ENCODE data around the gene MBNL2.

Gene MBNL2

GRCh38 chr13:97414392-97414791 lies 192.3 kb downstream of the MBNL2 start:
- DNase-seq (ENCODE audit: low read depth, low spot score), result no peak

DNA sequence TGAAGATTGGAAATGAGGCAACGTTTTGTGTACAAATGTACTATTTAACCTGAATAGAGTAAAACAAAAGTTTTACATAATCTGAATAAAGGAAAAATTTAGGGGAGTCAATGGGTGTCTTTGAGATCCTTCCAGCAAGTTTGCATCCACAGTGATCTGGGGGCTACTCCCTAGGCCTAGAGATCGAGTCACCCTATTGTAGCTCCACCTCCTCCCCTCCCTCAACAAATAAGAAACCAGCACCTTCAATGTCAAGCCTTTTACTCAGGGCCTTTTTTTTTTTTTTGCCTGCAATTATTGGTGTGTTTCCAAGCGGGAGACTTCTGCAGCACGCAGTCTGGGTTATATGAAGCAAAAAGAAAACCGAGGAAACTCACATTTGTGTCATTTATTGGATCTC lies 195.6 kb downstream of the MBNL2 start:
- no peak for DNase-seq (ENCODE audit: low read depth, low spot score)

DNA sequence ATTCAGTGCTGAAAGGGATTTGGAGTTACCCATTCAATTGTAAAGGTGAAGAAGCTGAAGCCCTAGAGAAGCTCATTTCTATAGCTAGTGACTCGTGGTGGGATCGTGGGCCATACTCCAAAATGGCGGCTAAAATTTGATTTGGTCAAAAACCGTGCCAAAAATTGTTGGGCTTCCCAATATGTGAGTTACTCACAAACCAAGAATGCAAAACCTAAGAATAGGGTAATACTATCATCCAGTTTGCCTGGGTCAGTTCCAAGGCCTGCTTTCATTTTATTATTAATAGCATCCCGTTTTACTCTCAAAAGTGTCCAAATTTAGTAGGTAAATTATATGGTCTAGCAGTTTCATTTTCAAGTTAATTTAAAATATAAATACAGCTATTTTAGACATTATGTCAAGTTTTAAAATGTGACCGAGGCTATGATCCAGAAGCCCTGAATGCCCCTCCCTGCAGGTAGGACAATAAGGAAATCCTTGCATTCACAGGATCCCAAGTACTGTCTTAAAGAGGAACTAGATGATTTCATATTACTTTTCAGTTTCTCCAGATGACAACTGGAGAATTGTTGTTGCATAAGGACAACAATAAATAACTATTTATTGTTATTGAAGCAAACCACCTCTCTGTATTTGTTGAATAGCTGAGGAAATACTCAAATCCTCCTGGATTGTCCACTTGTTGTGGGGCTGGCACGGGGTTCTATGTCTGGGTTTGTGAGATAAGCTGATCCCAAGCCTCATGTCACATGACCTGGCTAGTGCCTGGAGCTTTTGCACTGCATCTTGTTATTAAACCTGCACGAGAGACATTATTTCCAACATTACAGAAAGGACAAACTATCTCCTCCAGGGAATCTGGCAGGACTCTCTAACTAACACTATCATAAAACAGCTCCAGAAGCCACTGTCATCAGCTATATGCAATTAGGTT lies 200.3 kb downstream of the MBNL2 start:
- no peak for DNase-seq (ENCODE audit: low read depth, low spot score)

- no peak for DNase-seq (ENCODE audit: low read depth, low spot score)
Measured at GRCh38 chr13:97423300-97424045, 201.3 kb downstream of the MBNL2 start.

GRCh38 chr13:97425590-97425989 lies 203.5 kb downstream of the MBNL2 start:
- no peak for DNase-seq (ENCODE audit: low read depth, low spot score)

DNA sequence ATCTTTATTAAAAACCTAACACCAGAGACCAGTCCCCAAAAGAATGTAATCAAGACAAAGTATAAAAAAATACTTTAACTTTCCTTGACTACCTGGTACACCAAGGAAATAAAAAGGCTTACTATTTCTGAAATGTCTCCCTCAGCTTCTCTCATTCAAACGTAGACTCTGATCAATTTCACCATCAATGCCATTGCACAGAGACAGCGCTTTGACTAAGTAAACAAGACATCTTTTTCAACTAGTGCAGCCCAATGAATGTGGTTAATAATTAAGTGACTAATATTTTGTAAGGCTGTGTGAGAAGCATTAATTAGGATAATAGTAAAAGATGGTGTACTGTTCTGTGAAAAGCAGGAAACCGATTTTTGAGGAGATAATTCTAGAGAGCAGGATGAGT lies 204.6 kb downstream of the MBNL2 start:
- DNase-seq (ENCODE audit: low read depth, low spot score), result no peak

DNA sequence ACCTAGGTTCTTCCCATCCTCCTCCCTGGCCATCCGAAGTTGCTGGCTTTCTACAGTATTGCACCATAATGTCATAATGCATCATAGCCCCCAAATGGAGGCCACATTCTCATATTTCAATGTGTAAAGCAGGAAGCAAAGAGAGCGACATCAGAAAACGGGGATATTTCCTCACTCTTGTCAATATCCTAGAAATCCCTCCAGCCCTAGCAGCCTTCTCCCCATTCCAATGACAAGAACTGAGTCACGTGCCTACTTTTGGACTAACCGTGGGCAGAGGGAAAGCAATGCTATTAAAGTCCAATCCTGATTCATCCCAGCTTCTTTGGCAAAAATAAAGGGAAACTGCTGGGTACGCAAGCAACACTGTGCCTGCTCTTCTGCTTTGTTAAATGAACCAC lies 207.5 kb downstream of the MBNL2 start:
- no peak for DNase-seq (ENCODE audit: low read depth, low spot score)

GRCh38 chr13:97430296-97430695 lies 208.2 kb downstream of the MBNL2 start:
- DNase-seq (ENCODE audit: low read depth, low spot score), result no peak

DNA sequence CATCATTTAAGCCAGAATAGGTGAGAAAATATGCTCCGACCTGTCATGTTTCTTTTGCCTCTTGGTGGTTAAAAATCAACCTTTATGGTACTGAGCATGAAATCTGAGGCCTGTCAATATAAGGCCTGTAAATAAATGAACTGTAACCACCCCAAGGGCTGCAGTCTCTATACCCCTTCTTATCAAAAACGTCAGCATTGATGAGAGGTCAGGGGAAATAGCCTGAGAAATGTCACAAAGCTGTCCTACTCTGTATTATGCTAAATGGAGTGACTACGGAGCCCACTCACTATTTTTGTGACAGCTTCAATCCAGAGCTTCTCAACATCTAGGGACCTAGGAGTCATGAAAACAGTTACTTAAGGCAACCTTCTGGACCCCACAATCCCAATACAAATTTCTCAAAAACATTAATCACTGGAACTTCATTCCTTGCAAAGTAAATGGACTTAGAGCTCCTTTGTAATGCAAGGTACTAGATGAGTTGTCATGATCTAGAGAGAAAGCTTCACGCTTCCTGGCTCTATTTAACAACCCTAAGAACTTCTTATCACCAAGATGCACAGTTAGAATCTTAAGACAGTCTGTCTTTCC lies 209.1 kb downstream of the MBNL2 start:
- no peak for DNase-seq (ENCODE audit: low read depth, low spot score)

DNA sequence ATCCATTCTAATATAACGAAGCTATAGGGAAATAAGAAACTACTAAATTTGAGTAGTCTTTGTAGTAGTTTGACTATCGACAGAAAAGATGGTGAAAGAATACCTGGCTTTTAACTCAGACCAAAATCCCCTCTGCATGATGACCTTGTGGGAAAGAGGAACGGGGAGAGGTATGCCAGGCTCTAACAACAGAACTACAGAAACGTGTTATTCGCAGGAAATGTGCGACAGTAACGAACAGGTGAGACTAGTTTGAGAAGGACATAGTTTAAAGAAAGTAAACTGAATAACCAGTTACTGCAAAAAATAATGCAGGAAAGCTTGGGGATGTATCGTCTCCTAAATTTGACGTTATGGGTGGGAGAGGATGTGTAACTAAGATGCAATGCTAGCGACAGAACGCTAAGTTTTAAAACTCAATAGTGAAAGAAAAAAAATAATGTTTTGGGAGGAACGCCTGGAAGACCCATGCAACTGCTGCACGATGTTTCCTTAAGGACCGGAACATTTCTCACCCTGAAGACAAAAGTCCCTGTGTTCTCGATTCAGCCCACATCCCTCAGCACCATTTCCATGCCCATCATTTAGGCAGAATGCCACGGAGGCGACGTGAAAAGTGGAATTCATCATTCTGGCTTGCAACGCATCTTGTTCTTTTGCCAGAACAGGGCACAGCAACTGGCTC lies 210.2 kb downstream of the MBNL2 start:
- DNase-seq (ENCODE audit: low read depth, low spot score), result no peak

GRCh38 chr13:97432917-97433726 lies 211.0 kb downstream of the MBNL2 start:
- DNase-seq (ENCODE audit: low read depth, low spot score), result peak; percentile 99

DNA sequence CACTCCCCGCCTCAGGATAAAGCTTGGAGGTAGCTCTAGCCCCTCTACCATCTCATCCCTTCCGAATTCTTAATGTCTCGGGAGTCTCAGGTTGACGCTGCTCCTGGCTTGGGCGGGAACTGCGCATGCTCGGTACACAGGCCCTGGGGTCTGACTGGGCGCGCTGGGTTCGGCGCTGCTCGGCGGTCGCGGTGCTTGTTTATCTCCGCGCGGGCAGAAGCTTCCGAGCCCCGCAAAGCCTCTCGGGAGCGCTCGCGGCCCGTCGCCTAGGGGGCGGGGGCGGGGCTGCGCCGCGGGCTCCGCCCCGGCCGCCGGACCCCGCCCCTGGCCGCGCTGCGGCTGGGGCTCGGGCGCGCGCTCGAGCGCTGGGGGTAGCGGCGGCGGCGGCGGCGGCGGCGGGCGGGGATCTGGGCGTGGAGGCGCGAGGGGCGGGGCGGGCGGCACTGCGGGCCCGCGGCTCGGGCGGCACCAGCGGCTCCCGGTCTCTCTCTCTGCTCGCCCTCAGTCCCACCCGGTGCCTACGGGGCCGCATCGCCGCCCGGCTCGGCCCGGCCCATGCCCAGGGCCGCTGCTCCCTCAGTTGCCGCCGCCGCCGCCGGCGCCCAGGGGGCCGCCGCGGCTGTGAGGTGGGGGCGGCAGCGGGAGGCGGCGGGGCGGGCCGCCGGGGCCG lies 211.7 kb downstream of the MBNL2 start, which contains the start of gene RAP2A:
Gene RAP2A, plus strand, starts transcription at position 443 of the 670 bp plus-strand sequence. CDS start 302 bp downstream, outside the sequence.
- DNase-seq (ENCODE audit: low read depth, low spot score), result peak; percentile 84

GRCh38 chr13:97434397-97435201 lies 212.5 kb downstream of the MBNL2 start:
- DNase-seq (ENCODE audit: low read depth, low spot score), result no peak

DNA sequence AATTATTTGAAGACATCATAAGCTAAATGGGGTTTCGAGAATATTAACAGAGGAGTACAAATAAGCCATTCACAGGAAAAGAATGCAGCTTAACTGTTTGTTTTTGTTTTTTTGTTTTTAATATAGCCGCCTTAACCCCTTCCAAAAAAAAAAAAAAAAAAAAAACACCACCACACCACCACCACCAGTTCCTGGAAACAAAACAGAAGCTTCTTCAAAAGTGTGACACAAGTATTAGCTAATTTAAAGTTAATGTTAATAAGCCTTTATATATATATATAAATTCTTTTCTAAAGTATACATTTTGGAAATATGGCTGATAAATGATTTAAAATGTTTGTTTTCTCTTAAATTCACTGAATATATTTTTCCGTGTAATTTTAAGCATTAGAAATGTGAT lies 213.2 kb downstream of the MBNL2 start:
- no peak for DNase-seq (ENCODE audit: low read depth, low spot score)

DNA sequence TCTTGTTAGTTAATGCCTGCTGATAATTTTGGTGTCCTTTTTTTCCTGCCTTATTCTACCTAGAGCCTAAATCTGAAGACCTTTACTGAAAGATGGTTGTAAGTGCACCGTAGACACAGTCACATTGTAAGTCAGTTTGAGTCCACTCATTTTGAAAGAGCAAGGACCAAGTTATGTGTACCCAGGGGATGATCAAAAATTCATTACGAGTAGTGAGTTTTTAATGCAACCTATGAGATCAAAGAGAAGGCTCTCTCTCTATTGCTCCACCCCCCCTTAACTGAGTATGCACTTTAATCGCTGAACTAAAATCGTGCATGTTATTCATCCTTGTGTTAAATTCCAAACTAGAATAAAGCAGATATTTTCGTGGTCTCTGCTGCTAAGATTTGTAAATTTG lies 213.7 kb downstream of the MBNL2 start:
- DNase-seq (ENCODE audit: low read depth, low spot score), result no peak

GRCh38 chr13:97436845-97437244 lies 214.7 kb downstream of the MBNL2 start:
- DNase-seq (ENCODE audit: low read depth, low spot score), result no peak

DNA sequence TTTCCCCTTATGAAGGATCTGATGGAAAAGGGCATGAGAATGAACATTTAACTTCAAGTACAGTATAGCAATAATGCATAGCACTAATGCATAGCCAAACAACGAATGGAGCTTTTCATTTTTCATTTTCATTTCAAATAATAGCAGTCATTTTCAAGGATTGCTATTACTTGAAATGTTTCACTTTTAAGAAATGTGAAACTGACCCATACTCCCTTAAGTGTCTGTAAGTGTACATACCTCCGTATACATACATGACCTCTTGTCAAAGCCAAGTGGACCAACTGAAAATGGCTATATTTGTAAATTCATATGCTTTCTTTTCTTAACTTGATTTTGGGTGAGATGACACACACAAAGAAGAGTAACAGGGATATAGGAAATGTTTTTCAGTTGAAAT lies 215.6 kb downstream of the MBNL2 start:
- DNase-seq (ENCODE audit: low read depth, low spot score), result no peak

DNA sequence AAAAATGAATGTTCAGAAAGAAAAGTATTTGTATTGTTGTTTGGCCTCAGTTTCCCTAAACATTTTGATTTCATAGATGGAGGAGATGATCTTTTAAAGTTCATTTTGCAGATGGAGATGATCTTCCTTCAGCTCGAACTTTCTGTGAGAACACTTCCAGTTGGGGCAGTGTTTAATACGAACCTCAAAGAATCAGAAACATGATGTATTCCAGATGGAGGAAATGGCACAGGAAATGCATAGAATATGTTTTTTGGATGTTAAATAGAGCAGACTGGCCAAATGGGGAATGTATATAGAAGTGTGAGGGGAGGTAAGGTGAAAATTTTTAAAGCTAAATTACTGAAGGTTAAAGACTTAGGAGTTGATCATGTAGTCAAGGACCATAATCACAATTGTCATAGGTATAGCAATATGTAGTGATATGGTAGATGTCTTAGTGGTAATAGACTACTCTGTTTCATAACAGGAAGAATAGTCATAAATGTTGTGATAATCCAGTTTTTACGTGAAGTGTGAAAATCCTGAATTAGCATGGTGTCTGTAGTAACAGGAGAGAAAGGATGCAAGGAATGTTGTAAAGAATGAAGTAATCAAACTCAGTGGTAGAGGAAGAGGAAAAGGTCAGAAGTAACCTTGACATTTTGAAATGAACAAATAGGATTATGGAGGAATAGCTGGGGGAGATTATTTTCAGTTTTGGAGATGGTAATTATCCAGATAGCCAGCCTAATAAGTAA lies 216.9 kb downstream of the MBNL2 start:
- DNase-seq (ENCODE audit: low read depth, low spot score), result no peak
